Naive thymus-derived CD4-positive, alpha-beta T cell (primary cell): ENCODE results near the gene RAD17. TPM values are rescaled to one million over a fixed set of nuclear protein-coding genes. Genes with fewer than 3 reads are reported as not detected.
"Not testable (repeated sequence)": the region's sequence is repeated elsewhere in the genome, so short reads cannot be mapped to it uniquely, and the experiment has no call there.

Source experiments
- ATAC-seq: fragments of 150-1000 bp; cut with Tn5 transposase; 2 replicates; pipeline ENCODE4 v1.10.0; 2021; ENCODE audit warnings: mild to moderate bottlenecking, moderate library complexity
- CTCF ChIA-PET: fragments of 350-600 bp; sonication (Branson Sonifier 250); formaldehyde crosslinking; loops from one replicate; lab custom pipeline; 2021; ENCODE audit warnings: antibody characterized with exemption; lab: Charles Lee
- POLR2A ChIA-PET: fragments of 350-600 bp; sonication (Branson Sonifier 250); formaldehyde crosslinking; loops from one replicate; lab custom pipeline; 2021; ENCODE audit warnings: antibody characterized with exemption, inconsistent platforms; lab: Charles Lee
- DNase-seq, 9 donors: peaks; one replicate each; pipeline versions ENCODE4 v3.0.0 to v3.0.0-alpha.2; 2020 to 2022; ENCODE audit warnings: mixed read lengths in 1 of 9
- H3K27ac ChIP-seq: one replicate; pipeline ENCODE4 v1.7.0; 2013; ENCODE audit warnings: mild to moderate bottlenecking, low read depth, low read length, moderate library complexity
- H3K27me3 ChIP-seq, 2 donors: one replicate each; pipeline ENCODE4 v1.7.0; 2013; ENCODE audit warnings: low read length in 2 of 2, mild to moderate bottlenecking in 2 of 2, moderate library complexity in 2 of 2; ENCODE audit not compliant: control insufficient read depth in 2 of 2, insufficient read depth in 2 of 2
- H3K36me3 ChIP-seq, 3 experiments: 1 replicate in 2 of 3; 2 replicates in 1 of 3; pipeline ENCODE4 v1.7.0; 2013; ENCODE audit warnings: low read length in 3 of 3, mild to moderate bottlenecking in 3 of 3, moderate library complexity in 1 of 3; ENCODE audit not compliant: insufficient read depth in 3 of 3, control insufficient read depth in 2 of 3
- H3K4me1 ChIP-seq, 2 donors: one replicate each; pipeline ENCODE4 v1.7.0; 2013; ENCODE audit warnings: low read length in 2 of 2, mild to moderate bottlenecking in 2 of 2, moderate library complexity in 1 of 2; ENCODE audit not compliant: control insufficient read depth in 2 of 2, insufficient read depth in 2 of 2
- H3K4me3 ChIP-seq: 2 replicates; pipeline ENCODE4 v1.7.0; 2013; ENCODE audit warnings: mild to moderate bottlenecking, low read length
- H3K9me3 ChIP-seq, 3 experiments: 1 replicate in 2 of 3; 2 replicates in 1 of 3; pipeline ENCODE4 v1.7.0; 2013; ENCODE audit warnings: low read length in 3 of 3; ENCODE audit not compliant: control insufficient read depth in 2 of 3
- H3K27ac Mint-ChIP-seq, 9 donors: one replicate each; pipeline ENCODE4 v1.8.0; 2020 to 2022; ENCODE audit warnings: mixed read lengths in 9 of 9, mild to moderate bottlenecking in 8 of 9, moderate library complexity in 5 of 9, inconsistent platforms in 2 of 9
- H3K27me3 Mint-ChIP-seq, 5 donors: one replicate each; pipeline ENCODE4 v1.8.0; 2021 to 2022; ENCODE audit warnings: mixed read lengths in 5 of 5, mild to moderate bottlenecking in 1 of 5
- H3K36me3 Mint-ChIP-seq, 5 donors: one replicate each; pipeline ENCODE4 v1.8.0; 2020 to 2022; ENCODE audit warnings: mixed read lengths in 5 of 5, mild to moderate bottlenecking in 3 of 5, inconsistent platforms in 1 of 5
- H3K4me1 Mint-ChIP-seq, 7 donors: one replicate each; pipeline ENCODE4 v1.8.0; 2020 to 2022; ENCODE audit warnings: mixed read lengths in 7 of 7, mild to moderate bottlenecking in 3 of 7, inconsistent platforms in 1 of 7
- H3K4me3 Mint-ChIP-seq, 10 donors: one replicate each; pipeline ENCODE4 v1.8.0; 2020 to 2022; ENCODE audit warnings: mild to moderate bottlenecking in 10 of 10, mixed read lengths in 10 of 10, moderate library complexity in 6 of 10, inconsistent platforms in 2 of 10
- H3K9me3 Mint-ChIP-seq, 11 donors: one replicate each; pipeline ENCODE4 v1.8.0; 2020 to 2022; ENCODE audit warnings: mixed read lengths in 11 of 11, mild to moderate bottlenecking in 4 of 11, inconsistent platforms in 1 of 11, moderate library complexity in 1 of 11
- intact Hi-C, 2 donors: fragments of 100-400 bp; cut with micrococcal nuclease; formaldehyde crosslinking; loops; one replicate each; pipeline ENCODE4 v1.15.1; 2023
- polyA plus RNA-seq, 2 donors: library from polyadenylated mRNA; unstranded; fragments of 300-500 nt; fragmentation: Illumina TruSeq; gene quantifications; one replicate each; pipeline ENCODE4 v1.2.3, GENCODE V29; 2021
- total RNA-seq, 6 experiments: library from RNA in 5 of 6; stranded (reverse) in 5 of 6; gene quantifications; 1 replicate in 5 of 6; 2 replicates in 1 of 6; pipeline ENCODE4 v1.2.3 and lab custom pipeline; 2021 to 2026

Gene RAD17
- total and polyA plus RNA-seq, 7 experiments from 2014 or later: 19.7 to 32.0 (median 23.9) TPM

DNA sequence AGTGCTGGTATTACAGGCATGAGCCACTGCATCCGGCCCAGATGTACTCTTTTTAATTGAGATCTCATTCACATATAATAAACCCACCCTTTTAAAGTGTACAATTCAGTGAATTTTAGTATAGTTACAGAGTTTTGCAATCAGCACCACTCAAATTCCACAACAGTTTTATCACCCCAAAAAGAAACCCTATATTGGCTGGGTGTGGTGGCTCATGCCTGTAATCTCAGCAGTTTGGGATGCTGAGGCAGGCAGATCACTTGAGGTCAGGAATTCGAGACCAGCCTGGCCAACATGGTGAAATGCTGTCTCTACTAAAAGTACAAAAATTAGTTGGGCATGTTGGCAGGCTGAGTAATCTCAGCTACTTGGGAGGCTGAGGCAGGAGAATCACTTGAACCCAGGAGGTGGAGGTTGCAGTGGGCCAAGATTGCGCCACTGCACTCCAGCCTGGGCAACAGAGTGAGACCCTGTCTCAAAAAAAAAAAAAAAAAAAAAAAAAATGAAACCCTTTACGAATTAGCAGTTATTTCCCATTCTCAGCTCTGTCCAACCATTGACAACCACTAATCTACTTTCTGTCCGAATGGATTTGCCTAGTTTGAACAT lies 65.8 kb downstream of the RAD17 start:
- H3K36me3 Mint-ChIP-seq: peaks cover 0 to 12% (median 0%) of the 10 kb centered on the region in 5 donors
- not testable (repeated sequence) for H3K4me3 Mint-ChIP-seq, H3K36me3 ChIP-seq

GRCh38 chr5:69444127-69444754 lies 74.6 kb downstream of the RAD17 start:
- no peaks in the 10 kb centered on the region for H3K36me3 ChIP-seq
- ChIA-PET CTCF (no interaction called here), POLR2A (no interaction called here)
- Mint-ChIP-seq H3K9me3 (no peaks in the 10 kb centered on the region), H3K36me3 (no peaks in the 10 kb centered on the region), H3K27me3 (peaks cover 0 to 4% (median 0%) of the 10 kb centered on the region in 5 donors), H3K4me1 (no peaks in the 10 kb centered on the region), H3K27ac (no peak overlapping the region), H3K4me3 (no peak overlapping the region)
- no peak for DNase-seq
- intact Hi-C loops: no loop called here
- no peaks in the 10 kb centered on the region for H3K4me1 ChIP-seq
- H3K27me3 ChIP-seq: no peaks in the 10 kb centered on the region
- no peak for ATAC-seq
- no peak overlapping the region for H3K27ac ChIP-seq
- H3K4me3 ChIP-seq: no peak overlapping the region
- H3K9me3 ChIP-seq: no peaks in the 10 kb centered on the region

More for the DNA sequence above, 65.8 kb downstream of the RAD17 start:
- POLR2A ChIA-PET, H3K27me3 Mint-ChIP-seq, H3K9me3 Mint-ChIP-seq, DNase-seq, H3K27ac Mint-ChIP-seq, H3K27me3 ChIP-seq, H3K9me3 ChIP-seq, CTCF ChIA-PET, H3K27ac ChIP-seq, H3K4me1 ChIP-seq, H3K4me3 ChIP-seq, intact Hi-C loops, ATAC-seq, H3K4me1 Mint-ChIP-seq: not testable (repeated sequence)

DNA sequence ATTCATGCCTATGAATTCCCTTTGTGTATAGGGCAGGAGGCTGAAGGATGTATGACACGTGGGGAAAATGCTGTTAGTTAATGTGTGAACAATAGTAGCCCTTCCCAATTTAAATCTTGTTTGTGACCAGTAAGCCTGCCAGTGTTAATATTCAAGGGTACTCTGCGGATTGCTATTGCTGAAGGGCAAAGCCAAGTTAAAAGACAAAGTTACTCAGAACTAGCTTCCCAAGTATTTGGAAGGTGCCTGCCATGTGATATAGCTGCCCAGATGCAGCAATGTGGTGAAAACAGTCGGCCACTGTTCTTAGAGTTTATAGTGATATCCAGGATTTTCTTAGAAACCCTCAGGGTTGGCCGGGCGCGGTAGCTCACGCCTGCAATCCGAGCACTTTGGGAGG lies 79.9 kb downstream of the RAD17 start:
- Mint-ChIP-seq H3K4me3 (no peak overlapping the region), H3K36me3 (no peaks in the 10 kb centered on the region), H3K27ac (no peak overlapping the region), H3K9me3 (peaks cover 0 to 2% (median 0%) of the 10 kb centered on the region in 11 donors), H3K27me3 (peaks cover 0 to 4% (median 0%) of the 10 kb centered on the region in 5 donors), H3K4me1 (no peaks in the 10 kb centered on the region)
- H3K4me1 ChIP-seq: no peaks in the 10 kb centered on the region
- H3K27me3 ChIP-seq: no peaks in the 10 kb centered on the region
- H3K27ac ChIP-seq: no peak overlapping the region
- no peaks in the 10 kb centered on the region for H3K36me3 ChIP-seq
- POLR2A ChIA-PET: no interaction called here
- ATAC-seq (no peak), DNase-seq (no peak)
- H3K4me3 ChIP-seq: no peak overlapping the region
- no peaks in the 10 kb centered on the region for H3K9me3 ChIP-seq
- CTCF ChIA-PET: no interaction called here
- intact Hi-C loops: no loop called here

DNA sequence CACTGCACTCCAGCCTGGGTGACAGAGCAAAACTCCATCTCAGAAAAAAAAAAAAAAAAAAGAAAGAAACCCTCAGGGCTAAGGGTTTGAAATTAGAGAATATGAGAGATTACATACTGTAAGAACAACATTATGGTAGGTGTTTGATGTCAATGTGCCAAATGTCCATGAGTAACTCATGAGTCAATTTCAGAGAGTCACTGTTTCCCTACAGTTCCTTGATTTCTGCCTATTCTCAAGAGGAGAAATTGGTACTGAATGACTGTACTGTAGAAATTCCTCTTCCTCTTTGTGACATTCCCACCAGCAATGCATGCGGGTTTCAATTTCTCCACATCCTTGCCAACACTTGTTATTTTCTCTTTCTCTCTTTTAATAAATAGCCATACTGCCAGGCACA lies 80.5 kb downstream of the RAD17 start:
- no peaks in the 10 kb centered on the region for H3K36me3 ChIP-seq
- H3K9me3 ChIP-seq: no peaks in the 10 kb centered on the region
- no peak overlapping the region for H3K4me3 Mint-ChIP-seq
- peaks cover 0 to 4% (median 0%) of the 10 kb centered on the region in 5 donors for H3K27me3 Mint-ChIP-seq
- ChIA-PET POLR2A (no interaction called here), CTCF (no interaction called here)
- no peaks in the 10 kb centered on the region for H3K36me3 Mint-ChIP-seq
- H3K27ac Mint-ChIP-seq: no peak overlapping the region
- ATAC-seq: no peak
- H3K27me3 ChIP-seq: no peaks in the 10 kb centered on the region
- H3K9me3 Mint-ChIP-seq: peaks cover 0 to 2% (median 0%) of the 10 kb centered on the region in 11 donors
- no peak for DNase-seq
- intact Hi-C loops: no loop called here
- H3K4me3 ChIP-seq: no peak overlapping the region
- H3K4me1 Mint-ChIP-seq: no peaks in the 10 kb centered on the region
- H3K27ac ChIP-seq: no peak overlapping the region
- no peaks in the 10 kb centered on the region for H3K4me1 ChIP-seq

- H3K4me3 Mint-ChIP-seq, H3K4me1 Mint-ChIP-seq, POLR2A ChIA-PET, H3K36me3 ChIP-seq, H3K27ac Mint-ChIP-seq, ATAC-seq, H3K27me3 Mint-ChIP-seq, H3K9me3 ChIP-seq, H3K27ac ChIP-seq, H3K4me3 ChIP-seq, H3K4me1 ChIP-seq, H3K9me3 Mint-ChIP-seq, H3K27me3 ChIP-seq, CTCF ChIA-PET, DNase-seq, H3K36me3 Mint-ChIP-seq, intact Hi-C loops: not testable (repeated sequence)
Measured at GRCh38 chr5:69450527-69450926, 80.9 kb downstream of the RAD17 start.

- POLR2A ChIA-PET: no interaction called here
- no peaks in the 10 kb centered on the region for H3K36me3 ChIP-seq
- no peaks in the 10 kb centered on the region for H3K27me3 ChIP-seq
- no peaks in the 10 kb centered on the region for H3K9me3 ChIP-seq
- Mint-ChIP-seq H3K9me3 (peaks cover 0 to 6% (median 0%) of the 10 kb centered on the region in 11 donors), H3K27ac (no peak overlapping the region), H3K4me1 (no peaks in the 10 kb centered on the region), H3K36me3 (peaks cover 0 to 3% (median 0%) of the 10 kb centered on the region in 5 donors), H3K27me3 (peaks cover 0 to 3% (median 0%) of the 10 kb centered on the region in 5 donors), H3K4me3 (no peak overlapping the region)
- H3K4me3 ChIP-seq: no peak overlapping the region
- ATAC-seq (no peak), DNase-seq (no peak)
- intact Hi-C loops: no loop called here
- CTCF ChIA-PET: interaction anchor here (0.7 kb wide), 1 partner anchor 416 kb away, joined by 4 read pairs; no protein-coding TSS in a partner anchor
- no peaks in the 10 kb centered on the region for H3K4me1 ChIP-seq
- H3K27ac ChIP-seq: no peak overlapping the region
Measured at GRCh38 chr5:69451941-69452647, 82.5 kb downstream of the RAD17 start.
